Right kidney (tissue), 1 donor: ENCODE data around the gene ATXN7L1.

Experiments
- DNase-seq: peaks from one replicate; pipeline ENCODE4 v3.0.0-alpha.2; 2016

Gene ATXN7L1

GRCh38 chr7:105578496-105578895, 297.9 kb downstream of the ATXN7L1 start:
- DNase-seq, result no peak

- no peak for DNase-seq
Measured at GRCh38 chr7:105577251-105577650, 299.1 kb downstream of the ATXN7L1 start.

- no peak for DNase-seq
Measured at GRCh38 chr7:105571891-105572290, 304.5 kb downstream of the ATXN7L1 start.

GRCh38 chr7:105567821-105568220, 308.6 kb downstream of the ATXN7L1 start:
- no peak for DNase-seq

GRCh38 chr7:105567024-105567423, 309.4 kb downstream of the ATXN7L1 start:
- DNase-seq, result no peak

GRCh38 chr7:105565190-105565589, 311.2 kb downstream of the ATXN7L1 start:
- no peak for DNase-seq

GRCh38 chr7:105559926-105560325, 316.5 kb downstream of the ATXN7L1 start:
- DNase-seq, result no peak
